ENCODE measurements around the gene HS3ST3A1.

GRCh38 chr17:13650096-13650675 is 48.5 kb upstream of the HS3ST3A1 start:
- TF ChIP-seq POLR2A (IDR thresholded peaks at IDR 0.05; ENCODE audit: low read depth, low read length) (no peak), POLR2AphosphoS5 (IDR thresholded peaks at IDR 0.05; ENCODE audit: low read depth, low read length) (no peak), TAF1 (IDR thresholded peaks at IDR 0.05; ENCODE audit: low read depth, low read length) (no peak), SPI1 (IDR thresholded peaks at IDR 0.05; ENCODE audit: low read depth, low read length) (no peak), PAX5 (IDR thresholded peaks at IDR 0.05; ENCODE audit: insufficient read depth, low read length, severe bottlenecking) (no peak), POU2F2 (IDR thresholded peaks at IDR 0.05; ENCODE audit: low read depth, low read length) (no peak)

Measured in GM12891 (cell line).